Parathyroid adenoma (tissue), 2 donors: ENCODE data around the gene TANGO2.

Experiments used
- H2AFZ ChIP-seq: fragments of 300-600 bp; sonication (generic); one replicate; pipeline ENCODE4 v1.7.0; 2017; ENCODE audit warnings: antibody characterized with exemption, mild to moderate bottlenecking
- H3K27ac ChIP-seq: fragments of 300-600 bp; sonication (generic); one replicate; pipeline ENCODE4 v1.7.0; 2017
- H3K27me3 ChIP-seq: fragments of 300-600 bp; sonication (generic); one replicate; pipeline ENCODE4 v1.7.0; 2017; ENCODE audit warnings: low read length; ENCODE audit not compliant: control insufficient read depth, insufficient read depth
- H3K36me3 ChIP-seq: fragments of 300-600 bp; sonication (generic); one replicate; pipeline ENCODE4 v1.7.0; 2017; ENCODE audit warnings: low read length; ENCODE audit not compliant: control insufficient read depth, insufficient read depth
- H3K4me1 ChIP-seq: fragments of 300-600 bp; sonication (generic); one replicate; pipeline ENCODE4 v1.7.0; 2017; ENCODE audit warnings: control low read depth
- H3K4me2 ChIP-seq: fragments of 300-600 bp; sonication (generic); one replicate; pipeline ENCODE4 v1.7.0; 2017; ENCODE audit warnings: low read length
- H3K4me3 ChIP-seq: fragments of 300-600 bp; sonication (generic); one replicate; pipeline ENCODE4 v1.7.0; 2017; ENCODE audit warnings: low read depth, low read length
- H3K79me2 ChIP-seq: fragments of 300-600 bp; sonication (generic); one replicate; pipeline ENCODE4 v1.7.0; 2017; ENCODE audit warnings: control low read depth
- H3K9ac ChIP-seq: fragments of 300-600 bp; sonication (generic); one replicate; pipeline ENCODE4 v1.7.0; 2017; ENCODE audit warnings: mild to moderate bottlenecking
- H3K9me3 ChIP-seq: fragments of 300-600 bp; sonication (generic); one replicate; pipeline ENCODE4 v1.7.0; 2017; ENCODE audit warnings: low read length; ENCODE audit not compliant: control insufficient read depth
- CTCF ChIP-seq: fragments of 300-600 bp; sonication (generic); IDR thresholded peaks from one replicate; pipeline ENCODE4 v1.7.0; 2017; ENCODE audit warnings: antibody characterized with exemption, mild to moderate bottlenecking
- donor health status: primary hyperparathyroidism.

TANGO2 gene

GRCh38 chr22:19989725-19990067, 31.2 kb upstream of the TANGO2 start:
- Histone ChIP-seq H3K9ac (no peak overlapping the region), H2AFZ (no peak overlapping the region), H3K9me3 (no peaks in the 10 kb centered on the region), H3K79me2 (no peaks in the 10 kb centered on the region), H3K27me3 (no peaks in the 10 kb centered on the region), H3K4me2 (no peak overlapping the region), H3K36me3 (no peaks in the 10 kb centered on the region), H3K4me1 (peaks cover 5% of the 10 kb centered on the region), H3K4me3 (no peak overlapping the region), H3K27ac (no peak overlapping the region)
- no peak for TF ChIP-seq CTCF

- Histone ChIP-seq H3K27me3 (no peaks in the 10 kb centered on the region), H3K4me1 (peaks cover 5% of the 10 kb centered on the region), H3K79me2 (no peaks in the 10 kb centered on the region), H3K9ac (no peak overlapping the region), H3K4me2 (no peak overlapping the region), H3K27ac (no peak overlapping the region), H2AFZ (no peak overlapping the region), H3K36me3 (no peaks in the 10 kb centered on the region), H3K9me3 (no peaks in the 10 kb centered on the region), H3K4me3 (no peak overlapping the region)
- TF ChIP-seq CTCF = no peak
Measured at GRCh38 chr22:19990188-19990587, 30.7 kb upstream of the TANGO2 start.

- Histone ChIP-seq H3K27ac (no peak overlapping the region), H3K4me2 (no peak overlapping the region), H3K4me3 (no peak overlapping the region), H3K9me3 (no peaks in the 10 kb centered on the region), H3K4me1 (peaks cover 5% of the 10 kb centered on the region), H3K79me2 (no peaks in the 10 kb centered on the region), H3K9ac (no peak overlapping the region), H2AFZ (no peak overlapping the region), H3K27me3 (no peaks in the 10 kb centered on the region), H3K36me3 (no peaks in the 10 kb centered on the region)
- no peak for TF ChIP-seq CTCF
Measured at GRCh38 chr22:19990609-19991394, 30.1 kb upstream of the TANGO2 start.

GRCh38 chr22:19991395-19991644, 29.6 kb upstream of the TANGO2 start:
- Histone ChIP-seq H3K9ac (no peak overlapping the region), H3K4me3 (no peak overlapping the region), H3K27me3 (no peaks in the 10 kb centered on the region), H3K4me2 (no peak overlapping the region), H2AFZ (no peak overlapping the region), H3K4me1 (no peaks in the 10 kb centered on the region), H3K79me2 (no peaks in the 10 kb centered on the region), H3K9me3 (no peaks in the 10 kb centered on the region), H3K36me3 (no peaks in the 10 kb centered on the region), H3K27ac (no peak overlapping the region)
- TF ChIP-seq CTCF = no peak
